Measurements from ENCODE around the gene ARRDC4. TPM values are rescaled to one million over a fixed set of nuclear protein-coding genes. Genes with fewer than 3 reads are reported as not detected.

The ARRDC4 gene
- total and polyA plus RNA-seq, 9 of the 15 experiments (the other 6 are each of a cell fraction or from before 2014, with no cell fraction given): 4.3 to 16.1 (median 14.4) TPM

GRCh38 chr15:97966246-97966645, 5.7 kb downstream of the ARRDC4 start (continued):
- TF ChIP-seq ZNF395 (CRISPR knock-in tag; IDR thresholded peaks at IDR 0.05) (no peak), ZKSCAN3 (CRISPR knock-in tag; IDR thresholded peaks at IDR 0.05) (no peak), MTA1 (IDR thresholded peaks at IDR 0.05; ENCODE audit: borderline replicate concordance) (no peak), HMGXB4 (CRISPR knock-in tag; IDR thresholded peaks at IDR 0.05) (no peak), PHB (CRISPR knock-in tag; IDR thresholded peaks at IDR 0.05) (no peak), HDGF (IDR thresholded peaks at IDR 0.05) (no peak)

GRCh38 chr15:97966924-97967620, 6.6 kb downstream of the ARRDC4 start:
- POLR2A ChIA-PET: interaction anchor here (0.6 kb wide), 1 partner anchor 62 kb away, joined by 3 read pairs; no protein-coding TSS in a partner anchor
- 87% methylated on average over 6 of the region's 6 CpGs for WGBS (ENCODE audit: insufficient coverage, low coverage, missing lambda C conversion rate)

More at GRCh38 chr15:97966924-97967620, 6.6 kb downstream of the ARRDC4 start:
- peaks cover 37% of the 10 kb centered on the region for H3K79me2 ChIP-seq (ENCODE audit: control insufficient read depth, insufficient read depth, low read length)
- H3K4me1 ChIP-seq (replicated peaks in 1 of 2; ENCODE audit: control insufficient read depth in 2 of 2, insufficient read depth in 2 of 2, low read length in 2 of 2): peaks cover 4 to 15% of the 10 kb centered on the region in 2 experiments; a peak in 2 of 5 replicates
- no TSS peak for BruUV-seq (replicated peaks)
- no peaks in the 10 kb centered on the region; the same call in 1 of the 2 replicates for H4K20me1 ChIP-seq (replicated peaks; ENCODE audit: control insufficient read depth, insufficient read depth, low read length)
- DNase-seq (ENCODE audit: extremely low read depth in 1 of 4, low spot score in 3 of 4) (no peak), FAIRE-seq (no peak), ATAC-seq (no peak)
- no peak overlapping the region for H3K4me3 ChIP-seq
- H2AFZ ChIP-seq (ENCODE audit: low read depth, low read length): no peak overlapping the region
- no peaks in the 10 kb centered on the region for H3K9me3 ChIP-seq (replicated peaks; ENCODE audit: control insufficient read depth, insufficient read depth, low read depth, low read length)
- TF ChIP-seq RBM14 (IDR thresholded peaks at IDR 0.05; ENCODE audit: borderline replicate concordance, insufficient read depth, low read depth, low read length): no peak
- no peak for TF ChIP-seq GABPA (tag; conservative IDR thresholded peaks at IDR 0.05; ENCODE audit: low read depth)
- TF ChIP-seq ATF7 (IDR thresholded peaks at IDR 0.05): no peak
- TF ChIP-seq SMAD1 (IDR thresholded peaks at IDR 0.05; ENCODE audit: low read depth, low read length, partially characterized antibody): no peak
- in situ Hi-C loops (cut with MboI) (no loop called here), intact Hi-C loops (cut with micrococcal nuclease) (no loop called here)
- no peak overlapping the region for H3K27ac ChIP-seq (ENCODE audit: extremely low read depth, low read depth, low read length)
- H3K36me3 ChIP-seq (ENCODE audit: control insufficient read depth, insufficient read depth, low read length): peaks cover 63% of the 10 kb centered on the region
- H3K27me3 ChIP-seq (ENCODE audit: control insufficient read depth in 2 of 2, insufficient read depth in 2 of 2, low read length in 2 of 2): no peaks in the 10 kb centered on the region
- CTCF ChIA-PET (ENCODE audit: low intra/inter-chr PET ratio): no interaction called here
- no peak overlapping the region for H3K9ac ChIP-seq (ENCODE audit: insufficient read depth in 1 of 2, low read depth in 2 of 2, low read length in 2 of 2)
- no peak overlapping the region for H3K4me2 ChIP-seq (ENCODE audit: insufficient read depth, low read length)
- H3K9me1 ChIP-seq (ENCODE audit: control insufficient read depth, insufficient read depth, low read length): no peaks in the 10 kb centered on the region
